HFF-Myc (cell line): ENCODE measurements around the gene LAGE3.

Experiments used
- DNase-seq: peaks from one replicate; pipeline ENCODE4 v3.0.0-alpha.2; 2011; ENCODE audit warnings: low read depth; ENCODE audit errors: extremely low read depth
- H3K4me3 ChIP-seq: replicated peaks from 2 replicates; pipeline ENCODE4 v1.5.1; 2011; ENCODE audit warnings: low read depth, mild to moderate bottlenecking, control low read depth, low read length
- TF ChIP-seq, protein P1 (sequence below): IDR thresholded peaks from 2 replicates; pipeline ENCODE4 v1.5.1; 2012; ENCODE audit warnings: mild to moderate bottlenecking, low read depth, low read length, control low read depth; ENCODE audit errors: missing control alignments

The LAGE3 gene

DNA sequence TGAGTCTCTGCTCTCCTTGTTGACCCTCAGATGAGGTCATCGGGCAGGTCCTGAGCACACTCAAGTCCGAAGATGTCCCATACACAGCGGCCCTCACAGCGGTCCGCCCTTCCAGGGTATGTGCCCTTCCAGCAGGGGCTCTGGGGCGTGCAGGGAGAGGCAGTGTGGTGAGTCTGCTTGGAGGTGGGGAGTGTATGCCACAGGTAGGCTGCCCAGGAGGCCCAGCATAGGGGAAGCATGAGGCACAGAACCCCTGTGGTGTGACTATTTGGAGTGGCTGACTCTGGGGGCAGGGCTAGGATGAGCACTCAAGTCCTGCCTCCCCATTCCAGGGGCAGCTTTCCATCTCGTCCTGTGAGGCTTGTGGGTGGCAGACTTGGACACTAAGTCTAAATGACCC lies 45.5 kb downstream of the LAGE3 start:
- H3K4me3 ChIP-seq, result no peak overlapping the region
- DNase-seq, result no peak
- TF ChIP-seq, protein P1, sequence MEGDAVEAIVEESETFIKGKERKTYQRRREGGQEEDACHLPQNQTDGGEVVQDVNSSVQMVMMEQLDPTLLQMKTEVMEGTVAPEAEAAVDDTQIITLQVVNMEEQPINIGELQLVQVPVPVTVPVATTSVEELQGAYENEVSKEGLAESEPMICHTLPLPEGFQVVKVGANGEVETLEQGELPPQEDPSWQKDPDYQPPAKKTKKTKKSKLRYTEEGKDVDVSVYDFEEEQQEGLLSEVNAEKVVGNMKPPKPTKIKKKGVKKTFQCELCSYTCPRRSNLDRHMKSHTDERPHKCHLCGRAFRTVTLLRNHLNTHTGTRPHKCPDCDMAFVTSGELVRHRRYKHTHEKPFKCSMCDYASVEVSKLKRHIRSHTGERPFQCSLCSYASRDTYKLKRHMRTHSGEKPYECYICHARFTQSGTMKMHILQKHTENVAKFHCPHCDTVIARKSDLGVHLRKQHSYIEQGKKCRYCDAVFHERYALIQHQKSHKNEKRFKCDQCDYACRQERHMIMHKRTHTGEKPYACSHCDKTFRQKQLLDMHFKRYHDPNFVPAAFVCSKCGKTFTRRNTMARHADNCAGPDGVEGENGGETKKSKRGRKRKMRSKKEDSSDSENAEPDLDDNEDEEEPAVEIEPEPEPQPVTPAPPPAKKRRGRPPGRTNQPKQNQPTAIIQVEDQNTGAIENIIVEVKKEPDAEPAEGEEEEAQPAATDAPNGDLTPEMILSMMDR, result no peak

DNA sequence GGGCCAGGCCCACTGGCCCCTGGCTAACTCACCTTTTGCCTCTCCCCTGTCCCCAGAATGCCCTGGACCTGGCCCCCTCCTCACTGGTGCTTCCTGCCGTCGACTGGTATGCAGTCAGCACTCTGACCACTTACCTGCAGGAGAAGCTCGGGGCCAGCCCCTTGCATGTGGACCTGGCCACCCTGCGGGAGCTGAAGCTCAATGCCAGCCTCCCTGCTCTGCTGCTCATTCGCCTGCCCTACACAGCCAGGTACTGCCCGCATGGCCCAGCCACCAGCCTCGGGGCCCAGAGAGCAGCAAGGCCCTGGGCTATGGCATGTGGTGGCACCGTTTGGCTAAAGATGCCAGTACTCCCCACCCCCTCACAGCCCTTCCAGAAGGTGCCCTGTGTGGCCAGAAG lies 46.9 kb downstream of the LAGE3 start:
- H3K4me3 ChIP-seq, result no peak overlapping the region
- TF ChIP-seq, protein P1, result no peak
- DNase-seq, result no peak

DNA sequence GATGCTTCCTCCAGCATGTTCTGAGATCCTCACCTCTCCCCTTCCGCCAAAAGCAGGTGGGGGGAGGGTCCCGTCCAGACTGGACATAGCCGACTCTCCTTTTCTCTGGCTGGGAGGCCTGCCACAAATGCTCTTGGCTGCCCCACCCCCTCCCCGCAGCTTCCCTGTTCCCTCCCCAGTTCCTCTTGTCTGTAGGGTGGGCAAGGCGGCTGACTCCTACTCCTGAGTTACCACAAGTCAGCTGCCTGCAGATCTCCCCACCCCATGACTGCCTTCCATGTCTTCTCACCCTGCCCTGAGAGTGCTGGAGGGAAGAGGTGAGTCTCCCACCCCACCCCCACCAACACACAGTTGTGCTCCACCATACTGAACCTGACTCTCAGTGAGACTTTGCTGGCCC lies 47.7 kb downstream of the LAGE3 start:
- no peak overlapping the region for H3K4me3 ChIP-seq
- DNase-seq, result no peak
- TF ChIP-seq, protein P1, result no peak

DNA sequence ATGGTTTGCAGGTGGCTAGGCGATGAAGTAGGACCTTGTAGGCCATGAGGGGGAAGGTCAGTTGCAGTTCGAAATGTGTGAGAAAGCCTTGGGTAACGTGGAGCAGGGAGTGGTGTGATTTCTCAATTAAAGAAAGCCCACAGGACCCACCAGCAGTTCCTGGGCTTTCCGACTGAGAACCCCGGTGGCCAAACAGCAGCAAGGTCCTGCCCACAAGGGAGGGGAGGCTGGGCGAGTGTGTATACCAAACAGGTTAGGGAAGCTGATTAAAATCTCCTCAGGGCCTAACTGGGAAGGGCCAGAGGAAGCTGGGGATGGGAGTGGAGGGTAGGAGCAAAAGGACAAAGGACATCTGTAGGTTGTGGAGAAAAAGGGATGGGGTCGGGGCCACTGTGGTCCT lies 48.2 kb downstream of the LAGE3 start:
- TF ChIP-seq, protein P1, result no peak
- no peak for DNase-seq
- no peak overlapping the region for H3K4me3 ChIP-seq

DNA sequence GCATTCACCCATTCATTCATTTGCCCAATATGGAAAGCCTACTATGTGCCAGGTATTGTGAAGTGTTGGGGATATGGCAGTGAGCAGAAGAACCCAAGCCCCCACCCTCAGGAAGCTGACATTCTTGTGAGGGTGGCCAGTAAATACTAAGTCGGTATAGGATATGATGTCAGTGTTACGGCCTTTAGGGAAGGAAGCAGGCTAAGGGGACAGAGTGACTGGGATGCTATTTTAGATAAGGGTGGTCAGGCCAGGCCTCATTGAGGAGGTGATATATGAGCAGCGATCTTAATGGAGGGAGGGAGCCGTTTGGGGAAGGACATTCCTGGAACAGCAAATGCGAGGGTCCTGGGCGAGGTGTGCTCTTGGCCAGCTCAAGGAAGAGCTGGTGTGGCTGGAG lies 48.6 kb downstream of the LAGE3 start:
- TF ChIP-seq, protein P1, result no peak
- no peak for DNase-seq
- H3K4me3 ChIP-seq, result no peak overlapping the region

DNA sequence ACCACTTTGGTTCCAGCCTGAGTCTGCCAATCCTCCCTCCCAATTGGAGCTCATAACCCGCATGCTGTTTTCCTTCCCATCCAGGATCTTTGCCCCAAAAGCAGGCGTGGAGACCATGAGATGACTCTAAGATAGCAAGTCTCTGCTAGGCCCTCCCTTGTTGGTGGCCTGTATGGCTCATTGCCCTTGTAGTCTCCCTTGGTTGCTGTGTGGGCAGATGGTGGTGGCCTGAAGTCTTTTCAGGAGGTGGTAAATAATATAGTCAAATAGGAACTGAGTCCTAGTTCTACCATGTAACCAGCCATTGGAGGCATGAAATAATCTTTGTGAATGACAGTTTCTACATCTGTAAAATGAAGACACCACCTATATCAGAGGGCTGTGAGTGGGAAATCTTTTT lies 49.4 kb downstream of the LAGE3 start:
- H3K4me3 ChIP-seq, result peak overlapping the region; percentile 58
- no peak for DNase-seq
- TF ChIP-seq, protein P1, result no peak

DNA sequence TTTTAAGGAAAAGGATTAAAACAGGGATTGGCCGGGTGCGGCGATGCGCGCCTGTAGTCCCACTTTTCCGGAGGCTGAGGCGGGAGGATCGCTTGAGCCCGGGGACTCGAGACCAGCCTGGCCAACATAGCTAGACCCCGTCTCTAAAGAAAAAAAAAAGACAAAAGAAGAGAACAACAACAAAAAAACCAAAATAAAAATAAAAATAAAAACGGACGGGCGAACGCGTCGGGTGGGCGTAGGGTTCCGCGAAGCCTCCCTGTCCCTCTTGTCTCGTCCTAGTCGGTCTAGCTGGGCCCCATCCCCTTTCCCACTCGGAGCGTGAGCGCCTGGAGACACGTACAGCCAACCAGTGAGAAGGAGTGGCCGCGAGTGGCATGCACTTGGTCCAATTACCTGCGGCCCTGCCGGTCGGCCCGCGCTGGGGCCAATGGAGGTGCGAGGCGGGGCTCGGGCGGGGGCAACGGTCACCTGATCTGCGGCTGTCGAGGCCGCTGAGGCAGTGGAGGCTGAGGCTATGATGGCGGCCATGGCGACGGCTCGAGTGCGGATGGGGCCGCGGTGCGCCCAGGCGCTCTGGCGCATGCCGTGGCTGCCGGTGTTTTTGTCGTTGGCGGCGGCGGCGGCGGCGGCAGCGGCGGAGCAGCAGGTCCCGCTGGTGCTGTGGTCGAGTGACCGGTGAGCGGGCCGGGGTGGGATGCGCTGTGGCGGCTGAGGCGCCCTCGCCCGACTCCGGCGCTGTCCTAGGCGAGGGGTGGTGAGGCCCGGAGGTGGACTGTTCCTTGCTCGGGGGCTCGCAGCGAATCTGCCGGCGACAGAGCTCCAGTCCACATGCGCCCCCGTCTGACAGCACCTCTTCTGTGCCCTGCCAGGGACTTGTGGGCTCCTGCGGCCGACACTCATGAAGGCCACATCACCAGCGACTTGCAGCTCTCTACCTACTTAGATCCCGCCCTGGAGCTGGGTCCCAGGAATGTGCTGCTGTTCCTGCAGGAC lies 50.6 kb downstream of the LAGE3 start, which contains the start of gene ATP6AP1:
ATP6AP1 (plus strand) TSS at position 502 of the 996 bp plus-strand sequence; CDS start at position 518, 16 bp downstream.
- H3K4me3 ChIP-seq, result peak within 1 kb of the TSS; percentile 58
- DNase-seq, result peak; percentile 78

More for the DNA sequence above, 50.6 kb downstream of the LAGE3 start, which contains the start of gene ATP6AP1:
- TF ChIP-seq, protein P1, result no peak
